AG04450 (cell line): Measurements from ENCODE around the gene NANOS3. TPM values are rescaled to one million over a fixed set of nuclear protein-coding genes. Genes with fewer than 3 reads are reported as not detected.

Source experiments
- CTCF ChIA-PET: fragments of 300-600, 350-600 bp; formaldehyde crosslinking; extraction: SDS; loops from one replicate; lab custom pipeline; 2022; ENCODE audit warnings: antibody characterized with exemption, inconsistent platforms; lab: Charles Lee
- POLR2A ChIA-PET: fragments of 350-600 bp; formaldehyde crosslinking; extraction: SDS; loops from one replicate; lab custom pipeline; 2021; ENCODE audit warnings: antibody characterized with exemption, inconsistent platforms; lab: Yijun Ruan, JAX
- DNase-seq: peaks from one replicate; pipeline ENCODE4 v3.0.0-alpha.2; 2011; ENCODE audit warnings: low read depth, low spot score
- H3K27ac ChIP-seq: one replicate; pipeline ENCODE4 v1.5.1; 2012; ENCODE audit warnings: low read depth, low read length, control low read depth
- H3K27me3 ChIP-seq: one replicate; pipeline ENCODE4 v1.6.0; 2012; ENCODE audit warnings: low read length; ENCODE audit not compliant: control insufficient read depth, insufficient read depth
- H3K4me3 ChIP-seq: 2 replicates; pipeline ENCODE4 v1.5.1; 2011; ENCODE audit warnings: mild to moderate bottlenecking, low read depth, low read length, control low read depth
- H3K9me3 ChIP-seq: 2 replicates; pipeline ENCODE4 v1.5.1; 2012; ENCODE audit warnings: low read length; ENCODE audit not compliant: control insufficient read depth, insufficient read depth
- polyA plus RNA-seq: library from polyadenylated mRNA; depleted of rRNA; stranded (reverse); fragments of >200 nt; gene quantifications from 2 replicates; pipeline ENCODE4 v1.2.3, GENCODE V29; 2011
- TF ChIP-seq, protein P1 (sequence below): IDR thresholded peaks from 2 replicates; pipeline ENCODE4 v1.5.1; 2011; ENCODE audit warnings: low read depth, low read length, control low read depth, inconsistent platforms

Gene NANOS3
- polyA plus RNA-seq, 1 experiment, result 0.36 TPM

DNA sequence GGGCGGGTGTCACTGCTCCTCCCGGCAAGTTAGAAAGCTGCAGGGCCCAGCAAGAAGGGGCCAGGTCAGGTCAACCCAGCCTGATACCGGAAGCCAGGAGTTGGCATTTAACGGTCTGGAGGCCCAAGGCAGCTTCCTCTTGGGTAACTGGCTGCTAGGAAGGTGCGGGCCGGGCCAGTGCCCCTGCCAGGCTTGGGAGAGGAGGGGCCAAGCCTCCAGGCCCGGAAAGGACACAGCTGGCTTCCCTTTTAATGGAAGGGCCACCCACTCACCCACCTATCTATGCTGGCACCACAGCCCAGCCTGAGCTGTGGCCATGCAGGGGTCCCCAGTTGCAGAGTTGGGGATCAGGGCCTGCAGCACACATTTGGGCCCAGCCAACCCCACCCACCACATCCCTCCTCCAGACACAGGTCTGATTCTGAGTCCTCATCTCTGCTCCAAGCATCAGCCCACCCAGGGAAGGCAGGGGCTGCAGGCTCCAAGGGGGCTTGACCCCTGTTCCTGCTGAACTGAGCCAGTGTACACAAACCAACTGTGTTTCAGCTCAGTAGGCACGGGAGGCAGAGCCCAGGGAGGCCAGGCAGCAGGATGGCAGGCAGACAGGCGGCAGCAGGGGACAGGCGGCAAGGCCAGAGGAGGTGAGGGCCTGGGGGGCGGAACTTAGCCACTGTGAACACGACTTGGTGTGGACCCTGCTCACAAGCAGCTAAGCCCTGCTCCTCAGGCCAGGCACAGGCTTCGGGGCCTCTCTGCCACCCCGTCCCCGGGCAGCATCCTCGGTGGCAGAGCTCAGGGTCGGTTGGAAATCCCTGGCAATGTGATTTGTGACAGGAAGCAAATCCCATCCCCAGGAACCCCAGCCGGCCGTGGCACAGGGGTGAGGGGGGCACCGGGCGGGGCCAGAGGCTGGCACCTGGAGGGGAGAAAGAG is 40.9 kb upstream of the NANOS3 start:
- no peaks in the 10 kb centered on the region; the same call in 1 of the 2 replicates for H3K9me3 ChIP-seq
- TF ChIP-seq, protein P1, sequence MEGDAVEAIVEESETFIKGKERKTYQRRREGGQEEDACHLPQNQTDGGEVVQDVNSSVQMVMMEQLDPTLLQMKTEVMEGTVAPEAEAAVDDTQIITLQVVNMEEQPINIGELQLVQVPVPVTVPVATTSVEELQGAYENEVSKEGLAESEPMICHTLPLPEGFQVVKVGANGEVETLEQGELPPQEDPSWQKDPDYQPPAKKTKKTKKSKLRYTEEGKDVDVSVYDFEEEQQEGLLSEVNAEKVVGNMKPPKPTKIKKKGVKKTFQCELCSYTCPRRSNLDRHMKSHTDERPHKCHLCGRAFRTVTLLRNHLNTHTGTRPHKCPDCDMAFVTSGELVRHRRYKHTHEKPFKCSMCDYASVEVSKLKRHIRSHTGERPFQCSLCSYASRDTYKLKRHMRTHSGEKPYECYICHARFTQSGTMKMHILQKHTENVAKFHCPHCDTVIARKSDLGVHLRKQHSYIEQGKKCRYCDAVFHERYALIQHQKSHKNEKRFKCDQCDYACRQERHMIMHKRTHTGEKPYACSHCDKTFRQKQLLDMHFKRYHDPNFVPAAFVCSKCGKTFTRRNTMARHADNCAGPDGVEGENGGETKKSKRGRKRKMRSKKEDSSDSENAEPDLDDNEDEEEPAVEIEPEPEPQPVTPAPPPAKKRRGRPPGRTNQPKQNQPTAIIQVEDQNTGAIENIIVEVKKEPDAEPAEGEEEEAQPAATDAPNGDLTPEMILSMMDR, result no peak
- DNase-seq, result no peak
- no peaks in the 10 kb centered on the region for H3K27me3 ChIP-seq
- CTCF ChIA-PET, result interaction anchor here (0.5 to 1.5 kb wide), 5 partner anchors 9 to 279 kb away, joined by 3 to 8 read pairs (median 5); no protein-coding TSS in a partner anchor
- no peak overlapping the region; the same call in 1 of the 2 replicates for H3K4me3 ChIP-seq
- POLR2A ChIA-PET, result interaction anchor here (1.3 to 3.3 kb wide), 6 partner anchors 11 to 48 kb away, joined by 4 to 21 read pairs (median 7); partner anchors contain the start of gene ZSWIM4
- peak overlapping the region; percentile 71 for H3K27ac ChIP-seq

DNA sequence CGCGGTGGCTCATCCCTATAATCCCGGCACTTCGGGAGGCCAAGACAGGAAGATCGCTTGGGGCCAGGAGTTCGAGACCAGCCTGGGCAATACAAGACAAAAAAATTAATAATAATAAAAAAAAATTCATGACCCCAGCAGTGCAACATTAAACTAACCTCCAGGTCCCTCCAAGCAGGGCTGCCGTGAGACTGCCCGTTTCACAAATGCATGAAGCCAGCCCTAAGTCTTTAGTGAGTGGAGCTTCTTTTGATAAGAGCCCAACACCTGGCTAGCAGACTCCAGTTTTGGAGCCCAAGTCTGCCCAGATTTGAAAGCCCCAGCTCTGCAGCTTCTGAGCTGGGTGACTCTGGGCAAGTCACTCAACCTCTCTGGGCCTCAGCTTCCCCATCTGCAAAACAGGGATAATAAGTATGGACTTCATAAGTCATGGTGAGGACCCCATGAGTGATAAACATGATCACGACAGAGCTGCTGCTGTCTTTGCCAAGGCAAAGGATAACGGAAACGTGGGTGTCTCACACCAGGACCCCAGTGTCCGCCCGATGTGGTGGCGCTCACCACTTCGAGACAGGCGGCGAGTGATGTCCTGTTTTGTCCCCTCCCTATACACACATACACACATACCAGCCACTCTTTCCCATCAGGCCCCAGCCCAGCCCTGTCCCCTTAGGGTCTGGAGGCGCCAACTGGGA is 38.4 kb upstream of the NANOS3 start:
- ChIA-PET CTCF (interaction anchor here (0.8 to 1.7 kb wide), 2 partner anchors 24 to 42 kb away, joined by 3 to 6 read pairs; no protein-coding TSS in a partner anchor), POLR2A (interaction anchor here (1.2 to 4.4 kb wide), 5 partner anchors 13 to 51 kb away, joined by 3 to 27 read pairs (median 13); no protein-coding TSS in a partner anchor)
- Histone ChIP-seq H3K4me3 (peak overlapping the region; percentile 88), H3K27me3 (no peaks in the 10 kb centered on the region), H3K9me3 (no peaks in the 10 kb centered on the region; the same call in 1 of the 2 replicates), H3K27ac (peak overlapping the region; percentile 90)
- TF ChIP-seq, protein P1, result no peak
- no peak for DNase-seq

GRCh38 chr19:13839130-13839937 is 37.6 kb upstream of the NANOS3 start:
- Histone ChIP-seq H3K4me3 (peak overlapping the region; percentile 88), H3K9me3 (no peaks in the 10 kb centered on the region; the same call in 1 of the 2 replicates), H3K27ac (peak overlapping the region; percentile 90), H3K27me3 (no peaks in the 10 kb centered on the region)
- DNase-seq, result no peak
- ChIA-PET CTCF (interaction anchor here (0.6 to 1.7 kb wide), 3 partner anchors 23 to 1082 kb away, joined by 3 to 6 read pairs (median 3); no protein-coding TSS in a partner anchor), POLR2A (interaction anchor here (0.6 to 4.4 kb wide), 15 partner anchors 8 to 698 kb away, joined by 3 to 27 read pairs (median 7); partner anchors contain the start of genes C19orf53 and ZSWIM4)
- TF ChIP-seq, protein P1, result no peak

DNA sequence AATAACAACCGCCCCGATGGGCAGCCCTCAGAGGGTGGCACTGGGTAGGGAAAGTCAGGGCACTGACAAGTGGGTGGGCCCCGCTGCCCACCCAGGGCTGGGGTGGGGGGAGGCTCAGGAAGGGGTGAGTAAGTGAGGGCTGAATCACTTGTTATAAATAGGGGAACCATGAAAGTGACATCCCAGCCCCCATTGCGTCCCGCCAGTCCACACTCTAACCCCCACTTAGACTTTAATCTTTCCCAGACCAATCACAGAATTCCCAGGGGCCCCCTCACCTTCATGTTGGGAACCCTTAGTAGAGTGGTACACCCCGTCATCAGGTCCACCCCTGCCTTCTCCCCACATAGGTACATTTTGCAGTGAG is 37.0 kb upstream of the NANOS3 start:
- POLR2A ChIA-PET, result interaction anchor here (0.6 to 4.4 kb wide), 13 partner anchors 8 to 699 kb away, joined by 3 to 27 read pairs (median 7); partner anchors contain the start of genes C19orf53 and ZSWIM4
- DNase-seq, result no peak
- Histone ChIP-seq H3K9me3 (no peaks in the 10 kb centered on the region; the same call in 1 of the 2 replicates), H3K4me3 (peak overlapping the region; percentile 88), H3K27me3 (no peaks in the 10 kb centered on the region), H3K27ac (peak overlapping the region; percentile 90)
- TF ChIP-seq, protein P1, result no peak
- CTCF ChIA-PET, result interaction anchor here (0.6 kb wide), 1 partner anchor 1083 kb away, joined by 3 read pairs; no protein-coding TSS in a partner anchor
